ENCODE results near the gene EZH2.

- TF ChIP-seq SIN3A (IDR thresholded peaks at IDR 0.05; ENCODE audit: borderline replicate concordance, insufficient read depth, low read length) (no peak), POLR2AphosphoS5 (IDR thresholded peaks at IDR 0.05; ENCODE audit: low read depth, low read length) (no peak), REST (IDR thresholded peaks at IDR 0.05; ENCODE audit: insufficient read depth in 1 of 2, low read depth in 2 of 2, low read length in 2 of 2) (no peak), TAF1 (IDR thresholded peaks at IDR 0.05; ENCODE audit: borderline replicate concordance, insufficient read depth, low read length) (no peak)
Observed at GRCh38 chr7:148813890-148814289, 70.2 kb downstream of the EZH2 start.
